SK-N-SH (cell line): ENCODE results near the gene EME2. TPM values are rescaled to one million over a fixed set of nuclear protein-coding genes. Genes with fewer than 3 reads are reported as not detected.

Experiments used
- CTCF ChIA-PET: fragments of 300-600, 350-600 bp; formaldehyde crosslinking; extraction: SDS; loops from one replicate; lab custom pipeline; 2021; lab: Yijun Ruan, JAX
- POLR2A ChIA-PET: fragments of 350-600 bp; sonication (Branson Sonifier 250); formaldehyde crosslinking; extraction: SDS; loops from one replicate; lab custom pipeline; 2020; ENCODE audit warnings: antibody characterized with exemption, inconsistent platforms; lab: Yijun Ruan, JAX
- DNase-seq: peaks from one replicate; pipeline ENCODE4 v3.0.0; 2012
- H2AFZ ChIP-seq: fragments of 200-600 bp; sonication (generic); 2 replicates; pipeline ENCODE4 v1.8.1; 2016; ENCODE audit warnings: antibody characterized with exemption, mild to moderate bottlenecking, low read depth
- H3F3A ChIP-seq: fragments of 200-600 bp; sonication (generic); replicated peaks from 2 replicates; pipeline ENCODE3; 2016; ENCODE audit warnings: antibody characterized with exemption, mild to moderate bottlenecking; ENCODE audit not compliant: insufficient read depth
- H3K27ac ChIP-seq, 2 experiments: fragments of 200-500 bp in 1 of 2; fragments of 200-600 bp in 1 of 2; sonication (Bioruptor generic) in 1 of 2; sonication (generic), shearing (Covaris generic) in 1 of 2; 2 replicates each; pipeline versions ENCODE4 v1.5.1 to v1.6.1; 2014 to 2016; ENCODE audit warnings: low read depth in 2 of 2, inconsistent platforms in 1 of 2, low read length in 1 of 2, mild to moderate bottlenecking in 1 of 2, mixed read lengths in 1 of 2
- H3K27me3 ChIP-seq: fragments of 200-600 bp; sonication (generic), shearing (Covaris generic); 2 replicates; pipeline ENCODE4 v1.6.1; 2016; ENCODE audit warnings: mixed run types; ENCODE audit not compliant: insufficient read depth
- H3K36me3 ChIP-seq, 2 experiments: fragments of 200-500 bp in 1 of 2; fragments of 200-600 bp in 1 of 2; sonication (Bioruptor generic) in 1 of 2; sonication (generic) in 1 of 2; replicated peaks in 1 of 2; 2 replicates each; pipeline versions ENCODE3 to v1.5.1; 2014 to 2016; ENCODE audit warnings: low read length in 1 of 2, mild to moderate bottlenecking in 1 of 2; ENCODE audit not compliant: insufficient read depth in 2 of 2, control insufficient read depth in 1 of 2
- H3K4me1 ChIP-seq, 2 experiments: fragments of 200-500 bp in 1 of 2; fragments of 200-600 bp in 1 of 2; sonication (Bioruptor generic) in 1 of 2; sonication (generic), shearing (Covaris generic) in 1 of 2; 2 replicates each; pipeline versions ENCODE4 v1.5.1 to v1.6.1; 2014 to 2016; ENCODE audit warnings: low read depth in 1 of 2, low read length in 1 of 2, mixed run types in 1 of 2; ENCODE audit not compliant: insufficient read depth in 2 of 2, control insufficient read depth in 1 of 2
- H3K4me2 ChIP-seq: fragments of 200-600 bp; sonication (generic), shearing (Covaris generic); 2 replicates; pipeline ENCODE4 v1.6.1; 2017; ENCODE audit warnings: mixed run types
- H3K4me3 ChIP-seq, 2 experiments: fragments of 200-500 bp in 1 of 2; fragments of 200-600 bp in 1 of 2; sonication (Bioruptor generic) in 1 of 2; sonication (generic), shearing (Covaris generic) in 1 of 2; 2 replicates each; pipeline versions ENCODE4 v1.5.1 to v1.8.1; 2014 to 2016; ENCODE audit warnings: low read depth in 2 of 2, inconsistent platforms in 1 of 2, low read length in 1 of 2, mild to moderate bottlenecking in 1 of 2, mixed read lengths in 1 of 2, moderate library complexity in 1 of 2
- H3K79me2 ChIP-seq: fragments of 200-600 bp; sonication (generic); 2 replicates; pipeline ENCODE4 v1.8.1; 2017; ENCODE audit warnings: mild to moderate bottlenecking; ENCODE audit not compliant: insufficient read depth
- H3K9ac ChIP-seq: fragments of 200-600 bp; sonication (generic); 2 replicates; pipeline ENCODE4 v1.6.1; 2017; ENCODE audit warnings: mixed run types
- H3K9me2 ChIP-seq: fragments of 200-600 bp; sonication (generic); 2 replicates; pipeline ENCODE4 v1.6.1; 2017; ENCODE audit warnings: mixed run types
- H3K9me3 ChIP-seq: fragments of 200-600 bp; sonication (generic); 2 replicates; pipeline ENCODE4 v1.6.1; 2017; ENCODE audit warnings: mixed run types, mild to moderate bottlenecking, moderate library complexity
- H4K20me1 ChIP-seq: fragments of 200-600 bp; sonication (generic); 2 replicates; pipeline ENCODE4 v1.6.1; 2017; ENCODE audit warnings: mild to moderate bottlenecking, mixed run types; ENCODE audit not compliant: insufficient read depth
- CHD2 ChIP-seq: fragments of 150-350 bp; IDR thresholded peaks from 2 replicates; pipeline ENCODE4 v1.6.1; 2018; ENCODE audit warnings: low read length; ENCODE audit not compliant: partially characterized antibody
- EZH2phosphoT487 ChIP-seq: fragments of 200-600 bp; sonication (generic); IDR thresholded peaks from 2 replicates; pipeline ENCODE4 v1.6.1; 2017; ENCODE audit warnings: low read depth, mixed run types, mild to moderate bottlenecking, antibody characterized with exemption, moderate library complexity, borderline replicate concordance
- FOSL2 ChIP-seq: IDR thresholded peaks from 2 replicates; pipeline ENCODE4 v1.4.0; 2012; ENCODE audit warnings: low read depth, mild to moderate bottlenecking, moderate library complexity, borderline replicate concordance
- FOXJ3 ChIP-seq: sonication (generic); formaldehyde crosslinking; IDR thresholded peaks from 2 replicates; pipeline ENCODE4 v1.5.1; 2020; ENCODE audit warnings: mild to moderate bottlenecking, missing genetic modification reagents
- GATA2 ChIP-seq: sonication (generic); formaldehyde crosslinking; IDR thresholded peaks from 2 replicates; pipeline ENCODE4 v1.5.0; 2020; ENCODE audit warnings: mild to moderate bottlenecking, missing genetic modification reagents
- JUND ChIP-seq: IDR thresholded peaks from 2 replicates; pipeline ENCODE4 v1.4.0; 2012
- MEF2A ChIP-seq: IDR thresholded peaks from 2 replicates; pipeline ENCODE4 v1.4.0; 2012; ENCODE audit warnings: low read depth, borderline replicate concordance
- MXI1 ChIP-seq: IDR thresholded peaks from 2 replicates; pipeline ENCODE4 v1.6.1; 2012; ENCODE audit warnings: mild to moderate bottlenecking, low read depth, low read length, improper control_type of control experiment
- NFIC ChIP-seq: IDR thresholded peaks from 2 replicates; pipeline ENCODE4 v1.4.0; 2012; ENCODE audit warnings: borderline replicate concordance
- NRF1 ChIP-seq: IDR thresholded peaks from 2 replicates; pipeline ENCODE4 v1.6.1; 2012; ENCODE audit warnings: low read depth, mild to moderate bottlenecking, low read length
- RAD21 ChIP-seq: IDR thresholded peaks from 2 replicates; pipeline ENCODE4 v1.6.1; 2012; ENCODE audit warnings: mild to moderate bottlenecking, low read length
- RCOR1 ChIP-seq: fragments of 150-350 bp; IDR thresholded peaks from 2 replicates; pipeline ENCODE4 v1.6.1; 2017; ENCODE audit warnings: antibody characterized with exemption, low read length
- SMC3 ChIP-seq: IDR thresholded peaks from 2 replicates; pipeline ENCODE4 v1.6.1; 2012; ENCODE audit warnings: low read depth, low read length, improper control_type of control experiment
- TCF12 ChIP-seq: IDR thresholded peaks from 2 replicates; pipeline ENCODE4 v1.4.0; 2012
- WGBS: methylation state at CpG from one replicate; pipeline ENCODE4 v1.1.6; 2017; ENCODE audit warnings: low lambda C conversion rate; 5-methylcytosine and 5-hydroxymethylcytosine counted together
- polyA plus RNA-seq, 3 experiments: library from polyadenylated mRNA; depleted of rRNA; stranded (reverse); fragments of >200 nt; gene quantifications; 2 replicates each; pipeline ENCODE4 v1.2.3, GENCODE V29; 2012
- TF ChIP-seq, protein P1 (sequence below): IDR thresholded peaks from 2 replicates; pipeline ENCODE4 v1.4.0; 2012; ENCODE audit warnings: low read depth, borderline replicate concordance
- TF ChIP-seq, protein P2 (sequence below): IDR thresholded peaks from 2 replicates; pipeline ENCODE4 v1.6.1; 2012; ENCODE audit warnings: mild to moderate bottlenecking, low read depth, low read length, moderate library complexity
- TF ChIP-seq, protein P3 (sequence below): fragments of 150-350 bp; IDR thresholded peaks from 2 replicates; pipeline ENCODE4 v1.6.1; 2017; ENCODE audit warnings: antibody characterized with exemption, low read length, low read depth, borderline replicate concordance

EME2 gene
- polyA plus RNA-seq, 1 of the 3 experiments (the other 2 are of a cell fraction): 10.1 TPM

DNA sequence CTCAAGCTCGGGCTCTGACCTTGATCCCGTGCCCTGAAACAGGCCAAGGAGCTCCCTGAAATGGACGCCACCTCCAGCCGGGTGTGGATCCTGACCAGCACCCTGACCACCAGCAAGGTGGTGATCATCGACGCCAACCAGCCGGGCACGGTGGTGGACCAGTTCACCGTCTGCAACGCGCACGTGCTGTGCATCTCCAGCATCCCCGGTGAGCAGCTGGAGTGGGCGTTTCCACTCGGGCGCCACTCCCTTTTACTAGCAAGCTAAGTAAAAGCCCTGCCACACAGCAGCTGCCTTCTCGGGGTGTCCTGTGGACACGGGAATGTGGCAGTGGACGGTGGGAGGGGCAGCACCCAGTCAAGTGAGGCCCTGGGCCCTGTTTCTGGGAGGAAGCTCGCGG lies 7.6 kb upstream of the EME2 start:
- ChIA-PET POLR2A (interaction anchor here (1.2 kb wide), 1 partner anchor 12 kb away, joined by 3 read pairs; no protein-coding TSS in a partner anchor), CTCF (interaction anchor here (1.3 to 1.8 kb wide), 4 partner anchors 10 to 164 kb away, joined by 3 to 8 read pairs (median 4); partner anchors contain the start of gene MAPK8IP3)
- peaks cover 0 to 4% of the 10 kb centered on the region in 2 experiments; a peak in 1 of 4 replicates for H3K4me1 ChIP-seq
- H3K4me2 ChIP-seq: no peak overlapping the region
- 100% methylated on average over 3 of the region's 21 CpGs for WGBS
- no peaks in the 10 kb centered on the region for H3K9me2 ChIP-seq
- no peak overlapping the region for H2AFZ ChIP-seq
- H3K79me2 ChIP-seq: no peaks in the 10 kb centered on the region
- DNase-seq: no peak
- no peak overlapping the region for H3K9ac ChIP-seq
- no peaks in the 10 kb centered on the region for H3K27me3 ChIP-seq
- TF ChIP-seq FOXJ3 (CRISPR knock-in tag): no peak
- no peak for TF ChIP-seq JUND
- TF ChIP-seq SMC3: no peak
- TF ChIP-seq, protein P1, sequence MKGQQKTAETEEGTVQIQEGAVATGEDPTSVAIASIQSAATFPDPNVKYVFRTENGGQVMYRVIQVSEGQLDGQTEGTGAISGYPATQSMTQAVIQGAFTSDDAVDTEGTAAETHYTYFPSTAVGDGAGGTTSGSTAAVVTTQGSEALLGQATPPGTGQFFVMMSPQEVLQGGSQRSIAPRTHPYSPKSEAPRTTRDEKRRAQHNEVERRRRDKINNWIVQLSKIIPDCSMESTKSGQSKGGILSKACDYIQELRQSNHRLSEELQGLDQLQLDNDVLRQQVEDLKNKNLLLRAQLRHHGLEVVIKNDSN: no peak
- TF ChIP-seq RAD21: no peak
- TF ChIP-seq NRF1: no peak
- no peak for TF ChIP-seq EZH2phosphoT487
- TF ChIP-seq, protein P2, sequence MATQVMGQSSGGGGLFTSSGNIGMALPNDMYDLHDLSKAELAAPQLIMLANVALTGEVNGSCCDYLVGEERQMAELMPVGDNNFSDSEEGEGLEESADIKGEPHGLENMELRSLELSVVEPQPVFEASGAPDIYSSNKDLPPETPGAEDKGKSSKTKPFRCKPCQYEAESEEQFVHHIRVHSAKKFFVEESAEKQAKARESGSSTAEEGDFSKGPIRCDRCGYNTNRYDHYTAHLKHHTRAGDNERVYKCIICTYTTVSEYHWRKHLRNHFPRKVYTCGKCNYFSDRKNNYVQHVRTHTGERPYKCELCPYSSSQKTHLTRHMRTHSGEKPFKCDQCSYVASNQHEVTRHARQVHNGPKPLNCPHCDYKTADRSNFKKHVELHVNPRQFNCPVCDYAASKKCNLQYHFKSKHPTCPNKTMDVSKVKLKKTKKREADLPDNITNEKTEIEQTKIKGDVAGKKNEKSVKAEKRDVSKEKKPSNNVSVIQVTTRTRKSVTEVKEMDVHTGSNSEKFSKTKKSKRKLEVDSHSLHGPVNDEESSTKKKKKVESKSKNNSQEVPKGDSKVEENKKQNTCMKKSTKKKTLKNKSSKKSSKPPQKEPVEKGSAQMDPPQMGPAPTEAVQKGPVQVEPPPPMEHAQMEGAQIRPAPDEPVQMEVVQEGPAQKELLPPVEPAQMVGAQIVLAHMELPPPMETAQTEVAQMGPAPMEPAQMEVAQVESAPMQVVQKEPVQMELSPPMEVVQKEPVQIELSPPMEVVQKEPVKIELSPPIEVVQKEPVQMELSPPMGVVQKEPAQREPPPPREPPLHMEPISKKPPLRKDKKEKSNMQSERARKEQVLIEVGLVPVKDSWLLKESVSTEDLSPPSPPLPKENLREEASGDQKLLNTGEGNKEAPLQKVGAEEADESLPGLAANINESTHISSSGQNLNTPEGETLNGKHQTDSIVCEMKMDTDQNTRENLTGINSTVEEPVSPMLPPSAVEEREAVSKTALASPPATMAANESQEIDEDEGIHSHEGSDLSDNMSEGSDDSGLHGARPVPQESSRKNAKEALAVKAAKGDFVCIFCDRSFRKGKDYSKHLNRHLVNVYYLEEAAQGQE: no peak
- no peak for TF ChIP-seq MEF2A
- peaks cover under 1 to 82% of the 10 kb centered on the region in 2 experiments for H3K36me3 ChIP-seq
- peaks cover 1% of the 10 kb centered on the region for H3F3A ChIP-seq
- 0 out of 2 replicates have a peak, but pooled peaks cover 5% of the 10 kb centered on the region for H4K20me1 ChIP-seq
- no peaks in the 10 kb centered on the region for H3K9me3 ChIP-seq
- no peak overlapping the region for H3K27ac ChIP-seq
- H3K4me3 ChIP-seq: no peak overlapping the region

DNA sequence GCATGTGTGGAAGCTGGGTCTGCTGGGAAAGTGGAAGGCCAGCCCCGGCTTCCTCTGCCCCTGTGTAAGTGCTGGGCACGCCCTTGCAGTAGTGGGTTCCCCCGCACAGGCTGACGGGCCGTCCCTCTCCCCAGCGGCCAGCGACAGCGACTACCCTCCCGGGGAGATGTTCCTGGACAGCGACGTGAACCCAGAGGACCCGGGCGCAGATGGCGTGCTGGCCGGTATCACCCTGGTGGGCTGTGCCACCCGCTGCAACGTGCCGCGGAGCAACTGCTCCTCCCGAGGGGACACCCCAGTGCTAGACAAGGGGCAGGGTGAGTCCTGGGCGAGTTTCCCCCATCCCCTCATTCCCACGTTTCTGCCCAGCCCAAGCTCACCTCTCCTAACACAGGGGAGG lies 6.8 kb upstream of the EME2 start:
- ChIA-PET CTCF (interaction anchor here (1.3 to 1.8 kb wide), 4 partner anchors 11 to 163 kb away, joined by 3 to 8 read pairs (median 4); partner anchors contain the start of gene MAPK8IP3), POLR2A (no interaction called here)
- H3F3A ChIP-seq: peaks cover 5% of the 10 kb centered on the region
- TF ChIP-seq, protein P1: no peak
- TF ChIP-seq, protein P2: no peak
- TF ChIP-seq TCF12: no peak
- TF ChIP-seq RCOR1: no peak
- no peak for TF ChIP-seq NFIC
- no peak for TF ChIP-seq FOSL2
- no peak for TF ChIP-seq CHD2
- no peak for TF ChIP-seq MXI1
- no peak for TF ChIP-seq GATA2
- TF ChIP-seq, protein P3, sequence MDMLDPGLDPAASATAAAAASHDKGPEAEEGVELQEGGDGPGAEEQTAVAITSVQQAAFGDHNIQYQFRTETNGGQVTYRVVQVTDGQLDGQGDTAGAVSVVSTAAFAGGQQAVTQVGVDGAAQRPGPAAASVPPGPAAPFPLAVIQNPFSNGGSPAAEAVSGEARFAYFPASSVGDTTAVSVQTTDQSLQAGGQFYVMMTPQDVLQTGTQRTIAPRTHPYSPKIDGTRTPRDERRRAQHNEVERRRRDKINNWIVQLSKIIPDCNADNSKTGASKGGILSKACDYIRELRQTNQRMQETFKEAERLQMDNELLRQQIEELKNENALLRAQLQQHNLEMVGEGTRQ: no peak
- no peak for TF ChIP-seq EZH2phosphoT487

More for the DNA sequence above, 6.8 kb upstream of the EME2 start:
- Histone ChIP-seq H3K4me1 (peaks cover 0 to 12% of the 10 kb centered on the region in 2 experiments; a peak in 1 of 4 replicates), H3K27me3 (no peaks in the 10 kb centered on the region), H3K4me2 (no peak overlapping the region), H4K20me1 (0 out of 2 replicates have a peak, but pooled peaks cover 5% of the 10 kb centered on the region), H2AFZ (no peak overlapping the region), H3K9ac (no peak overlapping the region), H3K9me3 (no peaks in the 10 kb centered on the region), H3K27ac (no peak overlapping the region), H3K9me2 (no peaks in the 10 kb centered on the region), H3K79me2 (no peaks in the 10 kb centered on the region), H3K36me3 (peaks cover 6 to 75% of the 10 kb centered on the region in 2 experiments), H3K4me3 (no peak overlapping the region)
- WGBS: 55% methylated on average over 2 of the region's 22 CpGs
- no peak for DNase-seq
